Activated naive CD8-positive, alpha-beta T cell (primary cell): ENCODE data around the gene OCA2.
"Not testable (repeated sequence)": the region's sequence is repeated elsewhere in the genome, so short reads cannot be mapped to it uniquely, and the experiment has no call there.

ENCODE experiments used
- H3K27ac Mint-ChIP-seq: one replicate; pipeline ENCODE4 v1.8.0; 2021; ENCODE audit warnings: mixed read lengths
- H3K27me3 Mint-ChIP-seq: one replicate; pipeline ENCODE4 v1.8.0; 2021; ENCODE audit warnings: mixed read lengths
- H3K36me3 Mint-ChIP-seq: one replicate; pipeline ENCODE4 v1.8.0; 2021; ENCODE audit warnings: mixed read lengths
- H3K4me1 Mint-ChIP-seq: one replicate; pipeline ENCODE4 v1.8.0; 2021; ENCODE audit warnings: low read depth, mixed read lengths
- H3K4me3 Mint-ChIP-seq: one replicate; pipeline ENCODE4 v1.8.0; 2021; ENCODE audit warnings: mild to moderate bottlenecking, mixed read lengths
- H3K9me3 Mint-ChIP-seq: one replicate; pipeline ENCODE4 v1.8.0; 2021; ENCODE audit warnings: low read depth, mixed read lengths

OCA2 gene

GRCh38 chr15:28125673-28126651, 26.8 kb upstream of the OCA2 start:
- Mint-ChIP-seq H3K9me3 (no peaks in the 10 kb centered on the region), H3K4me3 (no peak overlapping the region), H3K36me3 (peaks cover 7% of the 10 kb centered on the region), H3K27me3 (no peaks in the 10 kb centered on the region), H3K27ac (no peak overlapping the region), H3K4me1 (peaks cover 3% of the 10 kb centered on the region)

GRCh38 chr15:28124841-28125240, 25.7 kb upstream of the OCA2 start:
- peaks cover 3% of the 10 kb centered on the region for H3K4me1 Mint-ChIP-seq
- no peak overlapping the region for H3K4me3 Mint-ChIP-seq
- H3K9me3 Mint-ChIP-seq, result no peaks in the 10 kb centered on the region
- H3K27ac Mint-ChIP-seq, result no peak overlapping the region
- H3K27me3 Mint-ChIP-seq, result no peaks in the 10 kb centered on the region
- H3K36me3 Mint-ChIP-seq, result peaks cover 8% of the 10 kb centered on the region

- Mint-ChIP-seq H3K9me3 (no peaks in the 10 kb centered on the region), H3K4me3 (no peak overlapping the region), H3K27me3 (no peaks in the 10 kb centered on the region), H3K4me1 (peaks cover 3% of the 10 kb centered on the region), H3K27ac (no peak overlapping the region), H3K36me3 (peaks cover 8% of the 10 kb centered on the region)
Observed at GRCh38 chr15:28123408-28124023, 24.4 kb upstream of the OCA2 start.

- no peak overlapping the region for H3K27ac Mint-ChIP-seq
Observed at GRCh38 chr15:28122038-28122949, 23.2 kb upstream of the OCA2 start.

GRCh38 chr15:28121577-28121976, 22.5 kb upstream of the OCA2 start:
- H3K9me3 Mint-ChIP-seq, H3K4me3 Mint-ChIP-seq, H3K27me3 Mint-ChIP-seq, H3K4me1 Mint-ChIP-seq, H3K36me3 Mint-ChIP-seq, H3K27ac Mint-ChIP-seq: not testable (repeated sequence)

More at GRCh38 chr15:28122038-28122949, 23.2 kb upstream of the OCA2 start:
- Mint-ChIP-seq H3K36me3 (peaks cover 8% of the 10 kb centered on the region), H3K9me3 (no peaks in the 10 kb centered on the region), H3K4me1 (peaks cover 3% of the 10 kb centered on the region), H3K4me3 (no peak overlapping the region), H3K27me3 (no peaks in the 10 kb centered on the region)

- no peak overlapping the region for H3K4me3 Mint-ChIP-seq
- no peak overlapping the region for H3K27ac Mint-ChIP-seq
- H3K27me3 Mint-ChIP-seq, result no peaks in the 10 kb centered on the region
- peaks cover 10% of the 10 kb centered on the region for H3K36me3 Mint-ChIP-seq
- no peaks in the 10 kb centered on the region for H3K9me3 Mint-ChIP-seq
- H3K4me1 Mint-ChIP-seq, result peaks cover 1% of the 10 kb centered on the region
Observed at GRCh38 chr15:28120359-28120640, 21.2 kb upstream of the OCA2 start.

- no peaks in the 10 kb centered on the region for H3K9me3 Mint-ChIP-seq
- no peak overlapping the region for H3K4me3 Mint-ChIP-seq
- H3K36me3 Mint-ChIP-seq, result peaks cover 9% of the 10 kb centered on the region
- H3K4me1 Mint-ChIP-seq, result peaks cover 1% of the 10 kb centered on the region
- no peak overlapping the region for H3K27ac Mint-ChIP-seq
- H3K27me3 Mint-ChIP-seq, result no peaks in the 10 kb centered on the region
Observed at GRCh38 chr15:28118531-28118930, 19.4 kb upstream of the OCA2 start.

GRCh38 chr15:28118083-28118482, 19.0 kb upstream of the OCA2 start:
- H3K27ac Mint-ChIP-seq, result no peak overlapping the region
- H3K36me3 Mint-ChIP-seq, result peaks cover 6% of the 10 kb centered on the region
- H3K27me3 Mint-ChIP-seq, result no peaks in the 10 kb centered on the region
- H3K4me3 Mint-ChIP-seq, result no peak overlapping the region
- H3K9me3 Mint-ChIP-seq, result no peaks in the 10 kb centered on the region
- peaks cover 1% of the 10 kb centered on the region for H3K4me1 Mint-ChIP-seq

GRCh38 chr15:28117432-28117990, 18.4 kb upstream of the OCA2 start:
- no peak overlapping the region for H3K4me3 Mint-ChIP-seq
- H3K9me3 Mint-ChIP-seq, result no peaks in the 10 kb centered on the region
- peaks cover 1% of the 10 kb centered on the region for H3K4me1 Mint-ChIP-seq
- H3K27me3 Mint-ChIP-seq, result no peaks in the 10 kb centered on the region
- peaks cover 6% of the 10 kb centered on the region for H3K36me3 Mint-ChIP-seq
- H3K27ac Mint-ChIP-seq, result no peak overlapping the region

- Mint-ChIP-seq H3K27me3 (no peaks in the 10 kb centered on the region), H3K9me3 (no peaks in the 10 kb centered on the region), H3K27ac (no peak overlapping the region), H3K4me1 (peaks cover 1% of the 10 kb centered on the region), H3K4me3 (no peak overlapping the region), H3K36me3 (peaks cover 8% of the 10 kb centered on the region)
Observed at GRCh38 chr15:28116521-28117431, 17.7 kb upstream of the OCA2 start.

GRCh38 chr15:28115871-28116270, 16.8 kb upstream of the OCA2 start:
- Mint-ChIP-seq H3K27me3 (no peaks in the 10 kb centered on the region), H3K36me3 (peaks cover 11% of the 10 kb centered on the region), H3K9me3 (no peaks in the 10 kb centered on the region), H3K4me3 (no peak overlapping the region), H3K4me1 (no peaks in the 10 kb centered on the region), H3K27ac (no peak overlapping the region)

- Mint-ChIP-seq H3K4me3 (no peak overlapping the region), H3K36me3 (peaks cover 10% of the 10 kb centered on the region), H3K27ac (peak overlapping the region; percentile 35), H3K9me3 (no peaks in the 10 kb centered on the region), H3K27me3 (no peaks in the 10 kb centered on the region), H3K4me1 (no peaks in the 10 kb centered on the region)
Observed at GRCh38 chr15:28114721-28115622, 15.9 kb upstream of the OCA2 start.

GRCh38 chr15:28114114-28114455, 15.0 kb upstream of the OCA2 start:
- Mint-ChIP-seq H3K9me3 (no peaks in the 10 kb centered on the region), H3K36me3 (peaks cover 10% of the 10 kb centered on the region), H3K4me3 (no peak overlapping the region), H3K27me3 (no peaks in the 10 kb centered on the region), H3K27ac (no peak overlapping the region), H3K4me1 (peaks cover 2% of the 10 kb centered on the region)
